HCT116 (cell line): ENCODE data around the gene SH3GLB2. TPM values are rescaled to one million over a fixed set of nuclear protein-coding genes. Genes with fewer than 3 reads are reported as not detected.

Experiments
- ATAC-seq: fragments of 200-7000 bp; cut with Tn5 transposase; 2 replicates; pipeline ENCODE4 v1.9.1; 2020; ENCODE audit warnings: mild to moderate bottlenecking, moderate library complexity
- BruUV-seq: library from RNA; stranded (reverse); fragments of 400-500 nt; replicated peaks from 2 replicates; lab custom pipeline; 2021; lab: Mats Ljungman, UMichigan
- CTCF ChIA-PET: fragments of 300-600 bp; sonication (Branson Sonifier 250); formaldehyde crosslinking; loops from one replicate; lab custom pipeline; 2021; ENCODE audit warnings: antibody characterized with exemption; lab: Charles Lee
- POLR2A ChIA-PET: fragments of 300-600, 350-600 bp; sonication (Branson Sonifier 250); formaldehyde crosslinking; loops from one replicate; lab custom pipeline; 2021; ENCODE audit warnings: antibody characterized with exemption; lab: Charles Lee
- RAD21 ChIA-PET, 2 experiments: fragments of 300-600 bp; sonication (Branson Sonifier 250); formaldehyde crosslinking; loops; one replicate each; lab custom pipeline; 2023; ENCODE audit warnings: low total read pairs in 2 of 2; ENCODE audit not compliant: uncharacterized antibody in 2 of 2, unreplicated experiment in 2 of 2, low non-redundant PET in 1 of 2; lab: Charles Lee
- DNase-seq: peaks from one replicate; pipeline ENCODE4 v3.0.0-alpha.2; 2010; ENCODE audit warnings: low read depth, low spot score
- H2AFZ ChIP-seq: fragments of 200-600 bp; shearing (Covaris generic), sonication (generic); 2 replicates; pipeline ENCODE4 v1.6.1; 2017; ENCODE audit warnings: low read depth, mixed run types, mixed read lengths, antibody characterized with exemption, low read length; ENCODE audit not compliant: poor library complexity, severe bottlenecking
- H3K27ac ChIP-seq: 2 replicates; pipeline ENCODE4 v1.5.1; 2012; ENCODE audit warnings: low read depth, low read length
- H3K27me3 ChIP-seq: fragments of 200-600 bp; sonication (generic); 2 replicates; pipeline ENCODE4 v1.6.1; 2016; ENCODE audit warnings: mixed run types, low read length, mixed read lengths; ENCODE audit not compliant: insufficient read depth
- H3K36me3 ChIP-seq, 2 experiments: fragments of 200-500 bp in 1 of 2; fragments of 200-600 bp in 1 of 2; sonication (Bioruptor generic) in 1 of 2; sonication (generic) in 1 of 2; 2 replicates each; pipeline versions ENCODE4 v1.5.1 to v1.6.1; 2014 to 2016; ENCODE audit warnings: low read length in 2 of 2, inconsistent platforms in 1 of 2, mixed read lengths in 1 of 2, mixed run types in 1 of 2; ENCODE audit not compliant: insufficient read depth in 2 of 2, control insufficient read depth in 1 of 2
- H3K4me1 ChIP-seq, 2 experiments: fragments of 200-600 bp in 1 of 2; sonication (generic) in 1 of 2; 2 replicates each; pipeline versions ENCODE4 v1.5.1 to v1.6.1; 2012 to 2017; ENCODE audit warnings: low read length in 2 of 2, inconsistent platforms in 1 of 2, mild to moderate bottlenecking in 1 of 2, mixed read lengths in 1 of 2, mixed run types in 1 of 2, moderate library complexity in 1 of 2; ENCODE audit not compliant: insufficient read depth in 2 of 2, control insufficient read depth in 1 of 2
- H3K4me2 ChIP-seq: fragments of 200-600 bp; sonication (generic); 2 replicates; pipeline ENCODE4 v1.6.1; 2017; ENCODE audit warnings: mixed run types, low read length, mixed read lengths
- H3K4me3 ChIP-seq, 2 experiments: fragments of 200-600 bp in 1 of 2; sonication (generic) in 1 of 2; replicated peaks in 1 of 2; 2 replicates each; pipeline ENCODE4 v1.5.1; 2011 to 2016; ENCODE audit warnings: low read length in 2 of 2, control low read depth in 1 of 2, low read depth in 1 of 2, mild to moderate bottlenecking in 1 of 2, mixed read lengths in 1 of 2, mixed run types in 1 of 2
- H3K79me2 ChIP-seq: fragments of 200-600 bp; sonication (generic); 2 replicates; pipeline ENCODE4 v1.6.1; 2017; ENCODE audit warnings: mild to moderate bottlenecking, mixed run types, low read length, moderate library complexity, mixed read lengths; ENCODE audit not compliant: insufficient read depth
- H3K9ac ChIP-seq: fragments of 200-600 bp; sonication (generic); 2 replicates; pipeline ENCODE4 v1.6.1; 2016; ENCODE audit warnings: low read length, mixed read lengths
- H3K9me2 ChIP-seq: fragments of 200-600 bp; sonication (generic), shearing (Covaris generic); 2 replicates; pipeline ENCODE4 v1.6.1; 2017; ENCODE audit warnings: mixed run types, mild to moderate bottlenecking, moderate library complexity; ENCODE audit not compliant: insufficient read depth
- H3K9me3 ChIP-seq, 2 experiments: fragments of 200-500 bp in 1 of 2; fragments of 200-600 bp in 1 of 2; sonication (Bioruptor generic) in 1 of 2; sonication (generic) in 1 of 2; 2 replicates each; pipeline ENCODE4 v1.6.1; 2014 to 2017; ENCODE audit warnings: low read length in 2 of 2, mixed read lengths in 2 of 2, inconsistent platforms in 1 of 2, low read depth in 1 of 2, mild to moderate bottlenecking in 1 of 2, mixed run types in 1 of 2, moderate library complexity in 1 of 2; ENCODE audit not compliant: control insufficient read depth in 1 of 2, insufficient read depth in 1 of 2
- H4K20me1 ChIP-seq: fragments of 200-600 bp; sonication (generic), shearing (Covaris generic); 2 replicates; pipeline ENCODE4 v1.6.1; 2017; ENCODE audit warnings: mixed run types, mild to moderate bottlenecking, moderate library complexity; ENCODE audit not compliant: insufficient read depth
- CBX3 ChIP-seq: IDR thresholded peaks from 2 replicates; pipeline ENCODE4 v1.6.1; 2012; ENCODE audit warnings: low read depth
- CEBPB ChIP-seq: IDR thresholded peaks from 2 replicates; pipeline ENCODE4 v1.6.1; 2012; ENCODE audit warnings: low read depth
- EGR1 ChIP-seq: IDR thresholded peaks from 2 replicates; pipeline ENCODE4 v1.6.1; 2012; ENCODE audit warnings: low read depth
- ELF1 ChIP-seq: IDR thresholded peaks from 2 replicates; pipeline ENCODE4 v1.6.1; 2012; ENCODE audit warnings: low read depth, borderline replicate concordance
- EZH2 ChIP-seq: fragments of 200-600 bp; sonication (generic); IDR thresholded peaks from 2 replicates; pipeline ENCODE4 v1.6.1; 2017; ENCODE audit warnings: antibody characterized with exemption, mixed run types
- EZH2phosphoT487 ChIP-seq: fragments of 200-600 bp; IDR thresholded peaks from 2 replicates; pipeline ENCODE4 v1.6.1; 2018; ENCODE audit warnings: antibody characterized with exemption, borderline replicate concordance
- POLR2A ChIP-seq: IDR thresholded peaks from 2 replicates; pipeline ENCODE4 v1.7.0; 2011; ENCODE audit warnings: borderline replicate concordance; ENCODE audit not compliant: insufficient read depth, insufficient read length; ENCODE audit errors: extremely low read depth
- RAD21 ChIP-seq: IDR thresholded peaks from 2 replicates; pipeline ENCODE4 v1.6.1; 2012; ENCODE audit warnings: low read depth, mild to moderate bottlenecking
- REST ChIP-seq: IDR thresholded peaks from 2 replicates; pipeline ENCODE4 v1.6.1; 2012; ENCODE audit warnings: low read depth
- SIN3A ChIP-seq: IDR thresholded peaks from 2 replicates; pipeline ENCODE4 v1.6.1; 2012; ENCODE audit warnings: low read depth
- SRF ChIP-seq: IDR thresholded peaks from 2 replicates; pipeline ENCODE4 v1.6.1; 2012; ENCODE audit warnings: low read depth
- TCF7L2 ChIP-seq: IDR thresholded peaks from 2 replicates; pipeline ENCODE4 v1.7.0; 2011; ENCODE audit warnings: borderline replicate concordance, inconsistent platforms; ENCODE audit not compliant: insufficient read depth, insufficient read length; ENCODE audit errors: extremely low read depth
- ZFX ChIP-seq: fragments of 450-650 bp; IDR thresholded peaks from 2 replicates; pipeline ENCODE4 v1.6.1; 2017
- intact Hi-C: fragments of 100-400 bp; cut with micrococcal nuclease; formaldehyde crosslinking; loops from 2 replicates; pipeline ENCODE4 v1.10.0; 2022
- total RNA-seq: library from RNA; stranded (reverse); gene quantifications from one replicate; pipeline ENCODE4 v1.2.1, GENCODE V29; 2021; ENCODE audit not compliant: unreplicated experiment
- TF ChIP-seq, protein P1 (sequence below): IDR thresholded peaks from 2 replicates; pipeline ENCODE4 v1.6.1; 2012
- TF ChIP-seq, protein P2 (sequence below), 3 experiments: fragments of 200-600 bp in 1 of 3; sonication (generic) in 1 of 3; IDR thresholded peaks in 2 of 3; conservative IDR thresholded peaks in 1 of 3; 2 replicates each; pipeline ENCODE4 v1.5.1; 2012 to 2017; ENCODE audit warnings: low read depth in 2 of 3, low read length in 2 of 3, antibody characterized with exemption in 1 of 3, borderline replicate concordance in 1 of 3, control low read depth in 1 of 3, mild to moderate bottlenecking in 1 of 3, mixed read lengths in 1 of 3, mixed run types in 1 of 3, moderate library complexity in 1 of 3; ENCODE audit not compliant: insufficient read depth in 1 of 3

The SH3GLB2 gene
- total RNA-seq, 1 experiment from 2014 or later: 87.9 TPM

DNA sequence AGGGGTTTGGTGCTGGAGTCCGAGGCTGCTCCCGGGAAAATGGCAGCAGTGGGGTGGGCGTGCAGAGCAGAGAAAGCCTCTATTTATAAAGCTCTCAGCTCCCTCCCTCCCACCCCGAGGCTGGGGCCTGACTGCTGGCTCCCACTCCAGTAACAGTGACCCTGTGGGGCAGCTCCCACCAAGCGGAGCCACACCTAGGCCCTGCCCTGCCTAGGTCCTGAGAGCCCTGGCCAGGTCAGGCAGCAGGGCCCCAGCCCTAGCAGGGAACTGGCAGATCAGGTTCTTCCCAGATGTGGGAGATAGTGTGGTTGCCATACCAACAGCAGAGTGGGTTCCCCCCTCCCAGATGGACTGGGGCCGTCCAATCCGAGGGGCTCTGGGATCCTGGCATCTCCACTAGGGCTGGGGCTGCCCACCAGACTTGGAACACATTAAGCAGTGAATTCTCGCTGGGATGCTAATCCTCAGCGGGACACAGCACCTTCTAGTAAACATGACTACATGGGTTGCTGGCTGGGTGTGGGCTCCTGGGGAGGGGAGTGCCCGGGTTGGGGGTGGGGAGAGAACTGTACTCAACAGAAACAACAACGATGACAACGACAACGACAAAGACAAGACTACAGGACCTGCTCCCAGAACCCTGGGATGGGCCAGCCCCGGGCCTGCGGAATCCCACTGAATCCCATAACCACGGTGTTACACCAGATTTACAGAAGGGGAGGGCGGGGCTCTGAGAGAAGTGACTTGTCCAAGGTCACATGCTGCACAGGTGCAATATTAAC is 1.5 kb downstream of the SH3GLB2 start:
- Histone ChIP-seq H3K4me2 (peak overlapping the region; percentile 99), H3K4me3 (peak overlapping the region; percentile 89 to 96), H3K79me2 (peaks cover 43% of the 10 kb centered on the region), H3K36me3 (no peaks in the 10 kb centered on the region), H4K20me1 (no peaks in the 10 kb centered on the region; the same call in 1 of the 2 replicates), H3K9me3 (no peaks in the 10 kb centered on the region), H3K27me3 (no peaks in the 10 kb centered on the region), H2AFZ (no peak overlapping the region), H3K4me1 (peaks cover 28 to 50% of the 10 kb centered on the region in 2 experiments; a peak in 3 of 4 replicates), H3K9me2 (no peaks in the 10 kb centered on the region), H3K27ac (no peak overlapping the region; the same call in 1 of the 2 replicates), H3K9ac (peak overlapping the region; percentile 89)
- DNase-seq (no peak), ATAC-seq (no peak)
- BruUV-seq: TSS peak; percentile 67
- TF ChIP-seq POLR2A (no peak), EGR1 (no peak), TCF7L2 (no peak), EZH2 (no peak), SIN3A (no peak), ZFX (no peak), SRF (no peak), CEBPB (no peak), ELF1 (no peak), CBX3 (no peak), REST (no peak), EZH2phosphoT487 (no peak), RAD21 (no peak)
- TF ChIP-seq, protein P1, sequence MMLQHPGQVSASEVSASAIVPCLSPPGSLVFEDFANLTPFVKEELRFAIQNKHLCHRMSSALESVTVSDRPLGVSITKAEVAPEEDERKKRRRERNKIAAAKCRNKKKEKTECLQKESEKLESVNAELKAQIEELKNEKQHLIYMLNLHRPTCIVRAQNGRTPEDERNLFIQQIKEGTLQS: no peak
- TF ChIP-seq, protein P2, sequence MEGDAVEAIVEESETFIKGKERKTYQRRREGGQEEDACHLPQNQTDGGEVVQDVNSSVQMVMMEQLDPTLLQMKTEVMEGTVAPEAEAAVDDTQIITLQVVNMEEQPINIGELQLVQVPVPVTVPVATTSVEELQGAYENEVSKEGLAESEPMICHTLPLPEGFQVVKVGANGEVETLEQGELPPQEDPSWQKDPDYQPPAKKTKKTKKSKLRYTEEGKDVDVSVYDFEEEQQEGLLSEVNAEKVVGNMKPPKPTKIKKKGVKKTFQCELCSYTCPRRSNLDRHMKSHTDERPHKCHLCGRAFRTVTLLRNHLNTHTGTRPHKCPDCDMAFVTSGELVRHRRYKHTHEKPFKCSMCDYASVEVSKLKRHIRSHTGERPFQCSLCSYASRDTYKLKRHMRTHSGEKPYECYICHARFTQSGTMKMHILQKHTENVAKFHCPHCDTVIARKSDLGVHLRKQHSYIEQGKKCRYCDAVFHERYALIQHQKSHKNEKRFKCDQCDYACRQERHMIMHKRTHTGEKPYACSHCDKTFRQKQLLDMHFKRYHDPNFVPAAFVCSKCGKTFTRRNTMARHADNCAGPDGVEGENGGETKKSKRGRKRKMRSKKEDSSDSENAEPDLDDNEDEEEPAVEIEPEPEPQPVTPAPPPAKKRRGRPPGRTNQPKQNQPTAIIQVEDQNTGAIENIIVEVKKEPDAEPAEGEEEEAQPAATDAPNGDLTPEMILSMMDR (IDR thresholded peaks at IDR 0.05 in 2 of 3, conservative IDR thresholded peaks at IDR 0.05 in 1 of 3; ENCODE audit: borderline replicate concordance in 1 of 3, insufficient read depth in 1 of 3, low read depth in 2 of 3, low read length in 2 of 3): no peak
- CTCF ChIA-PET: no interaction called here
- intact Hi-C loops: no loop called here
- POLR2A ChIA-PET: no interaction called here
- RAD21 ChIA-PET: no interaction called here
